Adipose tissue (tissue), 3 donors: ENCODE results near the gene TNFRSF6B. TPM values are rescaled to one million over a fixed set of nuclear protein-coding genes. Genes with fewer than 3 reads are reported as not detected.
A peak's percentile ranks its signal among the peaks of the same experiment; 100 is the strongest.
"Not testable (repeated sequence)": the region's sequence is repeated elsewhere in the genome, so short reads cannot be mapped to it uniquely, and the experiment has no call there.

Experiments
- H3K27ac ChIP-seq: one replicate; pipeline ENCODE4 v1.5.1; 2013; ENCODE audit warnings: low read depth, low read length
- WGBS, 3 donors: extraction: QIAGEN DNeasy Blood & Tissue Kit; methylation state at CpG; one replicate each; pipeline ENCODE4 v1.1.7; 2013; 5-methylcytosine and 5-hydroxymethylcytosine counted together
- polyA plus RNA-seq, 3 donors: library from polyadenylated mRNA; stranded (reverse); fragments of 200-250 nt; gene quantifications; one replicate each; pipeline ENCODE4 v1.2.3, GENCODE V29; 2013
- donor health status: healthy with polysubstance abuse.
- donor health status: Bipolar disorder and iron deficiency.
- donor health status: healthy.

TNFRSF6B gene
- 10 to 100 TPM in 1 of 3 donors, 1 to 10 TPM in 2; 7.4 to 92.8 (median 9.3) TPM for polyA plus RNA-seq

GRCh38 chr20:63696628-63697356 lies at the start of gene TNFRSF6B:
Gene TNFRSF6B (plus strand): TSS chr20:63696652. CDS start chr20:63696768, 116 bp downstream.
- H3K27ac ChIP-seq, result no peak within 1 kb of the TSS
- 13 to 30% (median 24%) methylated on average over 44 to 52 of the region's 52 CpGs for WGBS, 3 donors

- H3K27ac ChIP-seq, result no peak overlapping the region
- WGBS, 3 donors, result 91 to 95% (median 92%) methylated on average over 6 of the region's 6 CpGs
Measured at GRCh38 chr20:63648190-63648589, 48.3 kb upstream of the TNFRSF6B start.

- 81 to 84% (median 83%) methylated on average over 11 of the region's 11 CpGs for WGBS, 3 donors
- no peak overlapping the region for H3K27ac ChIP-seq
Measured at GRCh38 chr20:63648895-63649589, 47.4 kb upstream of the TNFRSF6B start.

- 90 to 92% (median 92%) methylated on average over 17 to 25 of the region's 25 CpGs for WGBS, 3 donors
- not testable (repeated sequence) for H3K27ac ChIP-seq
Measured at GRCh38 chr20:63650486-63650885, 46.0 kb upstream of the TNFRSF6B start.

GRCh38 chr20:63651942-63652191 lies 44.6 kb upstream of the TNFRSF6B start:
- H3K27ac ChIP-seq, result no peak overlapping the region
- 14 to 18% (median 15%) methylated on average over 10 to 11 of the region's 11 CpGs for WGBS, 3 donors

- 1% methylated on average over 61 to 91 of the region's 91 CpGs for WGBS, 3 donors
- no peak overlapping the region for H3K27ac ChIP-seq
Measured at GRCh38 chr20:63652192-63652980, 44.1 kb upstream of the TNFRSF6B start.

GRCh38 chr20:63653041-63653973 lies 43.1 kb upstream of the TNFRSF6B start, which contains the start of gene STMN3:
Gene STMN3 (minus strand): TSS chr20:63653424. CDS start chr20:63653345, 79 bp downstream.
- H3K27ac ChIP-seq, result no peak within 1 kb of the TSS
- 1% methylated on average over 65 to 72 of the region's 73 CpGs for WGBS, 3 donors

- no peak overlapping the region for H3K27ac ChIP-seq
- 48 to 63% (median 54%) methylated on average over 13 to 15 of the region's 15 CpGs for WGBS, 3 donors
Measured at GRCh38 chr20:63653974-63654668, 42.3 kb upstream of the TNFRSF6B start.

GRCh38 chr20:63655249-63655648 lies 41.2 kb upstream of the TNFRSF6B start:
- no peak overlapping the region for H3K27ac ChIP-seq
- 55 to 94% (median 87%) methylated on average over 4 of the region's 4 CpGs for WGBS, 3 donors

- 84 to 86% (median 86%) methylated on average over 3 of the region's 3 CpGs for WGBS, 3 donors
- no peak overlapping the region for H3K27ac ChIP-seq
Measured at GRCh38 chr20:63656451-63656850, 40.0 kb upstream of the TNFRSF6B start.

GRCh38 chr20:63657260-63657936 lies 39.1 kb upstream of the TNFRSF6B start:
- H3K27ac ChIP-seq, result peak overlapping the region; percentile 20
- 40 to 48% (median 46%) methylated on average over 31 of the region's 31 CpGs for WGBS, 3 donors

GRCh38 chr20:63657937-63658748 lies 38.3 kb upstream of the TNFRSF6B start, which contains the start of gene RTEL1:
Gene RTEL1 (plus strand): TSS chr20:63658312. CDS start chr20:63659403, 1,091 bp downstream.
- WGBS, 3 donors, result 1 to 2% (median 2%) methylated on average over 68 to 73 of the region's 73 CpGs
- H3K27ac ChIP-seq, result peak within 1 kb of the TSS; percentile 20

GRCh38 chr20:63658749-63659187 lies 37.7 kb upstream of the TNFRSF6B start:
- WGBS, 3 donors, result 1 to 3% (median 2%) methylated on average over 24 to 25 of the region's 25 CpGs
- H3K27ac ChIP-seq, result no peak overlapping the region

- WGBS, 3 donors, result 55 to 71% (median 65%) methylated on average over 13 of the region's 13 CpGs
- H3K27ac ChIP-seq, result no peak overlapping the region
Measured at GRCh38 chr20:63659370-63659769, 37.1 kb upstream of the TNFRSF6B start.

GRCh38 chr20:63660174-63660573 lies 36.3 kb upstream of the TNFRSF6B start:
- WGBS, 3 donors, result 72 to 86% (median 84%) methylated on average over 10 of the region's 10 CpGs
- H3K27ac ChIP-seq, result not testable (repeated sequence)

- WGBS, 3 donors, result 76 to 91% (median 85%) methylated on average over 8 of the region's 8 CpGs
- no peak overlapping the region for H3K27ac ChIP-seq
Measured at GRCh38 chr20:63660622-63661021, 35.8 kb upstream of the TNFRSF6B start.
